ENCODE results near the gene KEL.

Gene KEL

DNA sequence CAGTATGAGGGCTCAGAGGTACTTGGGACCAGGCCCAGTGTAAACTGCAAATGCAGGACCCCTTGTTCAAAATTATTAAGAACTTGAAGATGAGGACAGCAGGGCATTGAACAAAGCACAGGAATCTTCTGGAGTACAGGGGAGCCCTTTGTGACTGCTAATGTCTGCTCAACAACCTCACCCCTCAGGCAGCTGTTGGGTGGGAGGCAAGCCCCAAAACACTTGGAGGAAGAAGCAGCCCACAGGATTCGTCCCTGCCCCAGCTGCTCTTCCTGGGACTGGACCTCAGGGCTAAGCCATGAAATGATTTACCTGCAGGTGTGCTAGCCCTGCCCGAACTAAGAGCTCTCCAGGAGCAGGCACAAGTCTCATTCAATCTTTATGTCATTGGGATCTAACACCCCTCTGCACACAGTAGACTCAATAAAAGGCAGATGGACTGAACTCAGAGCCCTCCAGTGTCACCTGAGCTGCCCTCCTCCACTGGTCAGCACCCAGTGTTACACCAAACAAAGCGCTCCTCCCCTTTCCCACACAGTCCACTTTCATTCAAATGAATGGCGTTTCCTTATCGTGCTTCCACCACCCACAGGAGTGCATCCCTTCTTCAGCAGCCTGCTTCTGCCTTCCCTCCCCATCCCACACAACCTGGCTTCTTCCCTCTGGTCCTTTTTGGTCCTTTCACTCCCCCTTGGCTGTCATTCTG is 29.6 kb downstream of the KEL start:
- CTCF ChIA-PET = no interaction called here
- TF ChIP-seq L3MBTL2 (conservative IDR thresholded peaks at IDR 0.05) (no peak), FOXM1 (IDR thresholded peaks at IDR 0.05; ENCODE audit: borderline replicate concordance) (no peak), NFRKB (IDR thresholded peaks at IDR 0.05) (no peak), ARNT (IDR thresholded peaks at IDR 0.05) (no peak), FOXK2 (IDR thresholded peaks at IDR 0.05) (no peak), LEF1 (IDR thresholded peaks at IDR 0.05; ENCODE audit: borderline replicate concordance) (no peak), CTBP1 (IDR thresholded peaks at IDR 0.05; ENCODE audit: borderline replicate concordance) (no peak), SUZ12 (IDR thresholded peaks at IDR 0.05) (no peak), FOXA1 (IDR thresholded peaks at IDR 0.05) (no peak), SP1 (IDR thresholded peaks at IDR 0.05) (no peak), TARDBP (IDR thresholded peaks at IDR 0.05) (no peak), ELF4 (IDR thresholded peaks at IDR 0.05) (no peak), ZNF384 (IDR thresholded peaks at IDR 0.05) (no peak), BHLHE40 (IDR thresholded peaks at IDR 0.05; ENCODE audit: borderline replicate concordance) (no peak), HDGF (IDR thresholded peaks at IDR 0.05; ENCODE audit: borderline replicate concordance) (no peak)
- TF ChIP-seq, protein P1, sequence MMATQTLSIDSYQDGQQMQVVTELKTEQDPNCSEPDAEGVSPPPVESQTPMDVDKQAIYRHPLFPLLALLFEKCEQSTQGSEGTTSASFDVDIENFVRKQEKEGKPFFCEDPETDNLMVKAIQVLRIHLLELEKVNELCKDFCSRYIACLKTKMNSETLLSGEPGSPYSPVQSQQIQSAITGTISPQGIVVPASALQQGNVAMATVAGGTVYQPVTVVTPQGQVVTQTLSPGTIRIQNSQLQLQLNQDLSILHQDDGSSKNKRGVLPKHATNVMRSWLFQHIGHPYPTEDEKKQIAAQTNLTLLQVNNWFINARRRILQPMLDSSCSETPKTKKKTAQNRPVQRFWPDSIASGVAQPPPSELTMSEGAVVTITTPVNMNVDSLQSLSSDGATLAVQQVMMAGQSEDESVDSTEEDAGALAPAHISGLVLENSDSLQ (IDR thresholded peaks at IDR 0.05) = no peak
- no peak for DNase-seq (ENCODE audit: extremely low spot score)
- POLR2A ChIA-PET = no interaction called here

DNA sequence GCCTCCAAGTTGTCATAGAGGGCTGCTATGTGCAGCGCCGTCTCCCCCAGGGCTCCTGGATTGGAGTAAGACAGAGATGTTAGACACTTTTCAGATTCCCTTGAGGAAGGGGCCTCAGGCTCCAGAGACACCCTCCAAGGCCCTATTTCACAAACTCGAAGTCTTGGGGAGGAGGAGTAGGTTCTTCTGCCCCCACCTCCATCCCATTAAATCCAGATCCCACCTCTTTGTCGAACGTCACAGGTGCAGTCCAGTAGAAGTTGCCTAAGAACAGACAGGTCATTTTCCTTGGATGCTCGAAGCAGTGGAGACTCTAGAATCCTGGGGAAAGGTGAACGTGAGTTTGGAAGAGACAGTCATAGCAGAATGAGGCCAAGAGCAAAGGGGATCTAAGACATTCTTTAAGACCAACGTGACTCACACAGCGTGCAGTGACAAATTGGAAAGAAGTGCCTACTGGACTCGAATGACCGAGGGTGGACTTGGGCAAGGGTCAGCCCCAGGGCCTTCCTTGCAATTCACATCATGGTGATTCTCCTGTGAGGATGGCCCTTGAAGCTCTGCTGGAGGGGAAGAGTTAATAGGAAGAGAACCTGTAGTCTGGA is 31.9 kb downstream of the KEL start:
- ChIA-PET POLR2A (no interaction called here), CTCF (no interaction called here)
- no peak for DNase-seq (ENCODE audit: extremely low spot score)
- no peak for TF ChIP-seq CTBP1 (IDR thresholded peaks at IDR 0.05; ENCODE audit: borderline replicate concordance)
- TF ChIP-seq FOXA1 (IDR thresholded peaks at IDR 0.05) = no peak
- TF ChIP-seq, protein P1 (IDR thresholded peaks at IDR 0.05) = no peak

DNA sequence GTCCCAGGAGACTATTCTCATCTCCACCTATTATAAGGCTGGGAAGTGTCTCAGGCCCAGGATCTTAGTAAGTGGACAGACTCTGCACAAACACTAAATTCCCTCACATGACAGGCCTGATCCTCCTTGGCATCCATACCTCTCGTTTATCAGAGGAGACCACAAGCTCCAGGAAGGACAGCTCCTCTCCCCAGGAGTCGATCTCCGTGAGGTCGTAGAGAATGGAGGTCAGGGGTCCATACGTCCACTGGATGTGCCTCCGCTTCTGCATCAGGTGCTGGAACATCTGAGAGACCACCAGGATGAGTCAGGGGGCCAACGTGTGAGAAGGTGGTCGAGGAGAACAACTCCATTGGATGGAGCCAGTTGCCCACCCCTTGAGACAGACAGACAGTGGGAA is 34.2 kb downstream of the KEL start:
- TF ChIP-seq ARNT (IDR thresholded peaks at IDR 0.05) (no peak), LEF1 (IDR thresholded peaks at IDR 0.05; ENCODE audit: borderline replicate concordance) (no peak)
- TF ChIP-seq, protein P1 (IDR thresholded peaks at IDR 0.05) = no peak
- POLR2A ChIA-PET = no interaction called here
- no peak for DNase-seq (ENCODE audit: extremely low spot score)
- CTCF ChIA-PET = no interaction called here

DNA sequence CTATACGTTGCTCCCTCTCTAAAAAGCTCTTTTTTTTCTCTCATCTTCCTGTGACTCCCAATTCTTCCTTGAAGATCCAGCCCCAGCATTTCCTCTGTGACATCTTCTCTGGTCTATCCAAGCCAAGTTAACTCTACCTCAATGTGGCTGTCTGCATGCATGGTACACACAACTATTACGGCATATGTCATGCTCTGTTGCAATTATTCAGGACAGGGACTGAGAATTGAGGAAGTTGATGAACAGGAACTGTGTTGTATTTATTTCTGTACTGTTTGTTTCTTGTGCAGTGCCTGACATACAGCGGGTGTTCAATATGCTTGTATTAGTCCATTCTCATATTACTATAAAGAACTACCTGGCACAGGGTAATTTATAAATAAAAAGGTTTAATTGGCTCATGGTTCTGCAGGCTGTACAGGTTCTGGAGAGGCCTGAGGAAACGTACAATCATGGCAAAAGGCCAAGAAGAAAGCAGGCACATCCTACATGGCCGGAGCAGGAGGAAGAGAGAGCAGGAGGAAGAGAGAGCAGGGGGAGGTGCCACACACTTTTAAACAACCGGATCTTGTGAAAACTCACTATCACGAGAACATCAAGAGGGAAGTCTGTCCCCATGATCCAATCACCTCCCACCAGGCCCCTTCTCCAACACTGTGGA is 34.9 kb downstream of the KEL start:
- ChIA-PET CTCF (no interaction called here), POLR2A (no interaction called here)
- TF ChIP-seq FOXM1 (IDR thresholded peaks at IDR 0.05; ENCODE audit: borderline replicate concordance) = no peak
- no peak for TF ChIP-seq FOXA1 (IDR thresholded peaks at IDR 0.05)
- TF ChIP-seq, protein P1 (IDR thresholded peaks at IDR 0.05) = no peak
- no peak for TF ChIP-seq SP1 (IDR thresholded peaks at IDR 0.05)
- TF ChIP-seq L3MBTL2 (conservative IDR thresholded peaks at IDR 0.05) = no peak
- DNase-seq (ENCODE audit: extremely low spot score) = no peak

DNA sequence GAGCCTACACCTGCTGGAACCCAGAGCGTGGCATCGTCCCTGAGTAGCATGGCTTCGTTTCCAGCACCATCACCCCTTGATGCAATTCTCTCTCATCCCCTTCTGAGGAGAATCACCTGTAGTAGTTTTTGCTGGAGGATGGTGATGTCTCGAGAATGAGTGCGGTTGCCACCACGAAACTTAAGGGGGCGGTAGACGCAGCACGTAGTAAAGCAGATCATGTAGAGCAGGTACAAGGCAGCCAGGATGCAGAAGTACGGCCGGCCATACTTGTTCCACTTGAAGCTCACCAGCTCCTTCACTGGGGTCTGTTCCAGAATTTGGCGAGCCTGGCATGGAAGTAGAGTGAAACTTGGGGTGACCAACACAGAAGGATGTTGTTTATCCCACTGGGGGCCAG is 36.8 kb downstream of the KEL start:
- POLR2A ChIA-PET = no interaction called here
- no peak for TF ChIP-seq FOXK2 (IDR thresholded peaks at IDR 0.05)
- TF ChIP-seq ELF4 (IDR thresholded peaks at IDR 0.05) = no peak
- no peak for TF ChIP-seq FOXA1 (IDR thresholded peaks at IDR 0.05)
- no peak for TF ChIP-seq SUZ12 (IDR thresholded peaks at IDR 0.05)
- no peak for TF ChIP-seq L3MBTL2 (conservative IDR thresholded peaks at IDR 0.05)
- TF ChIP-seq, protein P1 (IDR thresholded peaks at IDR 0.05) = no peak
- TF ChIP-seq ARNT (IDR thresholded peaks at IDR 0.05) = no peak
- TF ChIP-seq TARDBP (IDR thresholded peaks at IDR 0.05) = no peak
- TF ChIP-seq SP1 (IDR thresholded peaks at IDR 0.05) = no peak
- no peak for TF ChIP-seq FOXM1 (IDR thresholded peaks at IDR 0.05; ENCODE audit: borderline replicate concordance)
- TF ChIP-seq BHLHE40 (IDR thresholded peaks at IDR 0.05; ENCODE audit: borderline replicate concordance) = no peak
- no peak for TF ChIP-seq CTBP1 (IDR thresholded peaks at IDR 0.05; ENCODE audit: borderline replicate concordance)
- DNase-seq (ENCODE audit: extremely low spot score) = peak; percentile 34
- CTCF ChIA-PET = interaction anchor here (1.4 kb wide), 1 partner anchor 8 kb away, joined by 3 read pairs; the partner anchor contains the start of gene TRPV5
